ENCODE data around the gene ATP8B3.

Gene ATP8B3

GRCh38 chr19:1755467-1756171, 56.5 kb downstream of the ATP8B3 start:
- Histone ChIP-seq H3F3A (ENCODE audit: insufficient read depth) (no peaks in the 10 kb centered on the region), H3K79me2 (ENCODE audit: insufficient read depth, low read length) (no peaks in the 10 kb centered on the region), H3K36me3 (ENCODE audit: low read length) (no peaks in the 10 kb centered on the region), H4K20me1 (ENCODE audit: low read depth, low read length) (no peaks in the 10 kb centered on the region), H3K9me2 (replicated peaks; ENCODE audit: insufficient read depth, low read length) (no peaks in the 10 kb centered on the region), H3K9me3 (ENCODE audit: insufficient read depth, low read length) (no peaks in the 10 kb centered on the region), H3K4me3 (ENCODE audit: insufficient read depth, low read length, poor library complexity, severe bottlenecking) (no peak overlapping the region), H3K27me3 (ENCODE audit: low read length) (no peaks in the 10 kb centered on the region), H2AFZ (ENCODE audit: low read depth, low read length, severe bottlenecking) (no peak overlapping the region), H3K4me2 (ENCODE audit: low read depth, low read length, poor library complexity, severe bottlenecking) (no peak overlapping the region), H3K9ac (ENCODE audit: low read length) (no peak overlapping the region), H3K27ac (ENCODE audit: low read depth, low read length) (no peak overlapping the region)
- TF ChIP-seq EZH2phosphoT487 (conservative IDR thresholded peaks at IDR 0.05; ENCODE audit: low read length) (no peak), CTCF (IDR thresholded peaks at IDR 0.05; ENCODE audit: insufficient read depth, low read length, poor library complexity, severe bottlenecking) (no peak)

GRCh38 chr19:1754636-1755466, 57.2 kb downstream of the ATP8B3 start:
- Histone ChIP-seq H3K27ac (ENCODE audit: low read depth, low read length) (no peak overlapping the region), H3K9me3 (ENCODE audit: insufficient read depth, low read length) (no peaks in the 10 kb centered on the region), H4K20me1 (ENCODE audit: low read depth, low read length) (no peaks in the 10 kb centered on the region), H3F3A (ENCODE audit: insufficient read depth) (no peaks in the 10 kb centered on the region), H3K79me2 (ENCODE audit: insufficient read depth, low read length) (no peaks in the 10 kb centered on the region), H3K4me3 (ENCODE audit: insufficient read depth, low read length, poor library complexity, severe bottlenecking) (no peak overlapping the region), H3K4me2 (ENCODE audit: low read depth, low read length, poor library complexity, severe bottlenecking) (no peak overlapping the region), H3K9me2 (replicated peaks; ENCODE audit: insufficient read depth, low read length) (no peaks in the 10 kb centered on the region), H3K27me3 (ENCODE audit: low read length) (no peaks in the 10 kb centered on the region), H3K9ac (ENCODE audit: low read length) (no peak overlapping the region), H2AFZ (ENCODE audit: low read depth, low read length, severe bottlenecking) (no peak overlapping the region), H3K36me3 (ENCODE audit: low read length) (no peaks in the 10 kb centered on the region)
- TF ChIP-seq CTCF (IDR thresholded peaks at IDR 0.05; ENCODE audit: insufficient read depth, low read length, poor library complexity, severe bottlenecking) (no peak), EZH2phosphoT487 (conservative IDR thresholded peaks at IDR 0.05; ENCODE audit: low read length) (no peak)

- TF ChIP-seq EZH2phosphoT487 (conservative IDR thresholded peaks at IDR 0.05; ENCODE audit: low read length) (no peak), CTCF (IDR thresholded peaks at IDR 0.05; ENCODE audit: insufficient read depth, low read length, poor library complexity, severe bottlenecking) (no peak)
- Histone ChIP-seq H3K4me2 (ENCODE audit: low read depth, low read length, poor library complexity, severe bottlenecking) (no peak overlapping the region), H3K9ac (ENCODE audit: low read length) (no peak overlapping the region), H3K9me2 (replicated peaks; ENCODE audit: insufficient read depth, low read length) (no peaks in the 10 kb centered on the region), H3F3A (ENCODE audit: insufficient read depth) (no peaks in the 10 kb centered on the region), H3K79me2 (ENCODE audit: insufficient read depth, low read length) (no peaks in the 10 kb centered on the region), H3K9me3 (ENCODE audit: insufficient read depth, low read length) (no peaks in the 10 kb centered on the region), H3K27me3 (ENCODE audit: low read length) (no peaks in the 10 kb centered on the region), H3K27ac (ENCODE audit: low read depth, low read length) (no peak overlapping the region), H2AFZ (ENCODE audit: low read depth, low read length, severe bottlenecking) (no peak overlapping the region), H4K20me1 (ENCODE audit: low read depth, low read length) (no peaks in the 10 kb centered on the region), H3K4me3 (ENCODE audit: insufficient read depth, low read length, poor library complexity, severe bottlenecking) (no peak overlapping the region), H3K36me3 (ENCODE audit: low read length) (no peaks in the 10 kb centered on the region)
These were observed 57.9 kb downstream of the ATP8B3 start for GRCh38 chr19:1754018-1754635.

All from SU-DHL-6 (cell line).